ENCODE data around the gene RBM47. TPM values are rescaled to one million over a fixed set of nuclear protein-coding genes. Genes with fewer than 3 reads are reported as not detected.
"Not testable (repeated sequence)": the region's sequence is repeated elsewhere in the genome, so short reads cannot be mapped to it uniquely, and the experiment has no call there.

Gene RBM47
- total RNA-seq, 1 donor from 2014 or later = 0.37 TPM

DNA sequence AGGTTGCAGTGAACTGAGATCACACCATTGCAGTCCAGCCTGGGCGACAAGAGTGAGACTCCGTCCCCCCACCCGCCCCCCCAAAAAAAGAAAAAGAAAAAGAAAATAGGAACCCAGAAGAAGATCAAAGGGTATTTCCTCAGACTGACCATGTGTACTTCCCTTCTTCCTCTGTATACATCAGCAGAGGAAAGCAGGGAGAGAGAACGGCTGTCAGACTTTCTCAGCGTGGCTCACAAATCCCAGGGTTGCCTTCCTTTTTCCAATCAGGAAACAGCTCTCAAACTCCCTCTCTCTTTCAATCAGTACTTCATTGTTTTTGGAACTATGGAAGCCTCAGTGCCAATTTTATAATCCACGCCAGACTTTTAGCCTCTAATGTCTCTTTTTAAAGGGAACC, 235.4 kb downstream of the RBM47 start:
- Mint-ChIP-seq H3K36me3 (ENCODE audit: low read depth) (no peaks in the 10 kb centered on the region), H3K27ac (ENCODE audit: unreplicated experiment) (no peak overlapping the region), H3K9me3 (no peaks in the 10 kb centered on the region), H3K4me3 (peak overlapping the region; percentile 45), H3K27me3 (ENCODE audit: low read depth) (no peaks in the 10 kb centered on the region), H3K4me1 (peaks cover 25% of the 10 kb centered on the region)
- DNase-seq (ENCODE audit: low read depth, low spot score) = no peak
- TF ChIP-seq, protein P1, sequence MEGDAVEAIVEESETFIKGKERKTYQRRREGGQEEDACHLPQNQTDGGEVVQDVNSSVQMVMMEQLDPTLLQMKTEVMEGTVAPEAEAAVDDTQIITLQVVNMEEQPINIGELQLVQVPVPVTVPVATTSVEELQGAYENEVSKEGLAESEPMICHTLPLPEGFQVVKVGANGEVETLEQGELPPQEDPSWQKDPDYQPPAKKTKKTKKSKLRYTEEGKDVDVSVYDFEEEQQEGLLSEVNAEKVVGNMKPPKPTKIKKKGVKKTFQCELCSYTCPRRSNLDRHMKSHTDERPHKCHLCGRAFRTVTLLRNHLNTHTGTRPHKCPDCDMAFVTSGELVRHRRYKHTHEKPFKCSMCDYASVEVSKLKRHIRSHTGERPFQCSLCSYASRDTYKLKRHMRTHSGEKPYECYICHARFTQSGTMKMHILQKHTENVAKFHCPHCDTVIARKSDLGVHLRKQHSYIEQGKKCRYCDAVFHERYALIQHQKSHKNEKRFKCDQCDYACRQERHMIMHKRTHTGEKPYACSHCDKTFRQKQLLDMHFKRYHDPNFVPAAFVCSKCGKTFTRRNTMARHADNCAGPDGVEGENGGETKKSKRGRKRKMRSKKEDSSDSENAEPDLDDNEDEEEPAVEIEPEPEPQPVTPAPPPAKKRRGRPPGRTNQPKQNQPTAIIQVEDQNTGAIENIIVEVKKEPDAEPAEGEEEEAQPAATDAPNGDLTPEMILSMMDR (conservative IDR thresholded peaks at IDR 0.05) = no peak

DNA sequence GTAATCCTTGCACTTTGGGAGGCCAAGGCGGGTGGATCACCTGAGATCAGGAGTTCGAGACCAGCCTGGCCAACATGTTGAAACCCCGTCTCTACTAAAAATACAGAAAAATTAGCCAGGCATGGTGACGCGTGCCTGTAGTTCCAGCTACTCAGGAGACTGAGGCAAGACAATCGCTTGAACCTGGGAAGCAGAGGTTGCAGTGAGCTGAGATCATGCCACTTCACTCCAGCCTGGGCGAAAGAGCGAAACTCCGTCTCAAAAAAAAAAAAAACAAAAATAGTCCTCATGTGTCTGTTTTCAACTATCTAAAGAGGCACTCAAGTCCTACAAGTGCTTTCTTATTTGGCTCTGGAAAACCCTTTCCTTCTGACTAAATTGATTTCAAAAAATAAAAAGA, 237.4 kb downstream of the RBM47 start:
- H3K27me3 Mint-ChIP-seq (ENCODE audit: low read depth); H3K4me3 Mint-ChIP-seq; H3K36me3 Mint-ChIP-seq (ENCODE audit: low read depth); DNase-seq (ENCODE audit: low read depth, low spot score); H3K27ac Mint-ChIP-seq (ENCODE audit: unreplicated experiment); H3K9me3 Mint-ChIP-seq: not testable (repeated sequence)
- H3K4me1 Mint-ChIP-seq = peaks cover 31% of the 10 kb centered on the region

DNA sequence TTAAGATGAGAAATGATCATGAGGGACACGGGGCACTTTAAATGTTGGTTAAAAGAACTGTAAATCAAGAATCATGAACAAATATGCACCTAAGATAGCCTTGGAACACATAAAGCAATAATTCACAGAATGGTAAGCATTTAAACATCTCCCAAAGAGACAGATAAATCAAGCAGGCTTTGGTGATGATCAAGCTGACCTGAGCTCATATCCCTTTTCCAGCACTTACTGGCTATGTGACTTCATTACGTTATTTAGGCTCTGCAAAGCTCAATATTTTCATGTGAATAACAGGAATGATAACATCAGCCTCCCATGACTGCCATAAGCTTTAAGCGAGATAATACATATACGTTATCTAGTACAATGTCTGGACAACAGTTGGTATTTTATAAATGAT, 239.7 kb downstream of the RBM47 start:
- H3K4me1 Mint-ChIP-seq = peaks cover 15% of the 10 kb centered on the region
- no peak overlapping the region for H3K4me3 Mint-ChIP-seq
- H3K36me3 Mint-ChIP-seq (ENCODE audit: low read depth) = no peaks in the 10 kb centered on the region
- H3K27ac Mint-ChIP-seq (ENCODE audit: unreplicated experiment) = no peak overlapping the region
- TF ChIP-seq, protein P1 (conservative IDR thresholded peaks at IDR 0.05) = no peak
- DNase-seq (ENCODE audit: low read depth, low spot score) = no peak
- no peaks in the 10 kb centered on the region for H3K9me3 Mint-ChIP-seq
- H3K27me3 Mint-ChIP-seq (ENCODE audit: low read depth) = no peaks in the 10 kb centered on the region

DNA sequence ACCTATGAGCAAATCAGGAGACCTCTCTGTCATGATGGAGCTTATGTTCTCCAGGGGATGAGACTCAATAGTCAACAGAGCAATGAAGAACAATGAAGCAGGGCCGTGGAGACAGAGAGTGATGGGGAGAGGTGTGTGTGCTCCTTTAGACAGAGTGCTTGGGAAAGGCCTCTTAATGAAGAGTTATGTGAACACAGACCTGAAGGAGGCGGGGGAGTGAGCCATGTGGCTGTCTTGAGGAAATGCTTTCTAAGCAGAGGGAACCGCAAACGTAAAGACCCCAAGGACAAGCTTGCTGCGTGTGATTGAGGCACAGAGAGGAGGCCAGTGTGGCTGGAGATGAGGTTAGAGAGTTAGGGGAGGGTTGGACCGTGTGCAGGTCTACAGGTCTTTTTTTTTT, 241.4 kb downstream of the RBM47 start:
- Mint-ChIP-seq H3K27ac (ENCODE audit: unreplicated experiment) (peak overlapping the region; percentile 44), H3K9me3 (no peaks in the 10 kb centered on the region), H3K4me1 (peaks cover 6% of the 10 kb centered on the region), H3K36me3 (ENCODE audit: low read depth) (no peaks in the 10 kb centered on the region), H3K4me3 (no peak overlapping the region), H3K27me3 (ENCODE audit: low read depth) (no peaks in the 10 kb centered on the region)
- TF ChIP-seq, protein P1 (conservative IDR thresholded peaks at IDR 0.05) = no peak
- DNase-seq (ENCODE audit: low read depth, low spot score) = no peak

DNA sequence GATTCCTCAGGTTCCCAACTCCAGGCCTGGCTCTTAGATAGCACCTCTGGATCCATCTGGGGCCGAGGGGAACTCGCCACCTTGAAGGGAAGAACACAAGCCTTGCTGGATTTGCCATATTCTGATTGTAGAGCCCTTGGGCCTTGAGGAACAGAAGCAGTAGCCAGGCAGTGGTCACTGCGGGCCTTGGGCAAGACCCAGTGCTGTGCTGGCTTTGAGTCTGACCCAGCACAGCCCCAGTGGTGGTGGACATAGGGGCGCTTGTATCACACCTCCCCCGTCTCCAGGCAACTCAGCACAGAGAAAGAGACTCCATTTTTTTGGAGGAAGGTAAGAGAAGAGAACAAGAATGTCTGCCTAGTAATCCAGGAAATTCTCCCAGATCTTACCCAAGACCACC, 249.0 kb downstream of the RBM47 start:
- H3K27me3 Mint-ChIP-seq (ENCODE audit: low read depth) = no peaks in the 10 kb centered on the region

DNA sequence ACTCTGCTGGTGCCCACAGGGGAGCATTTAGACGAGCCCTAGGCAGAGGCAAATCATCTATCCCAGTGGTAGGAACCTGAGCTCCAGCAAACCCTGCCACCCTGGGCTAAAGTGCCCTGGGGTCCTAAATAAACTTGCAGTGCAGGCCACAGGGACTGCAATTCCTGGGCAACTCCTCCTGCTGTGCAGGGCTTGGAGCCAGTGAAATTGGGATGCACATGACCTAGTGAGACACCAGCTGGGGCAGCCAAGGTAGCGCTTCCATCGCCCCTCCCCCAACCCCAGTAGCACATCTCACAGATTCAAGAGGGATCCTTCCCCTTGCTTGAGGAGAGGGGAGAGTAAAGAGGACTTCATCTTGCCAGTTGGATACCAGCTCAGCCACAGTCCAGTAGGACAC, 250.4 kb downstream of the RBM47 start:
- H3K27ac Mint-ChIP-seq (ENCODE audit: unreplicated experiment) = no peak overlapping the region

More for the DNA sequence above, 249.0 kb downstream of the RBM47 start:
- DNase-seq (ENCODE audit: low read depth, low spot score) = no peak
- Mint-ChIP-seq H3K36me3 (ENCODE audit: low read depth) (no peaks in the 10 kb centered on the region), H3K27ac (ENCODE audit: unreplicated experiment) (no peak overlapping the region), H3K4me3 (no peak overlapping the region), H3K9me3 (no peaks in the 10 kb centered on the region), H3K4me1 (peaks cover 4% of the 10 kb centered on the region)
- TF ChIP-seq, protein P1 (conservative IDR thresholded peaks at IDR 0.05) = no peak

More for the DNA sequence above, 250.4 kb downstream of the RBM47 start:
- TF ChIP-seq, protein P1 (conservative IDR thresholded peaks at IDR 0.05) = no peak
- H3K4me1 Mint-ChIP-seq = peaks cover 4% of the 10 kb centered on the region
- H3K36me3 Mint-ChIP-seq (ENCODE audit: low read depth) = no peaks in the 10 kb centered on the region
- H3K9me3 Mint-ChIP-seq = no peaks in the 10 kb centered on the region
- DNase-seq (ENCODE audit: low read depth, low spot score) = no peak
- no peak overlapping the region for H3K4me3 Mint-ChIP-seq
- H3K27me3 Mint-ChIP-seq (ENCODE audit: low read depth) = no peaks in the 10 kb centered on the region
